ENCODE results near the gene KLK4. TPM values are rescaled to one million over a fixed set of nuclear protein-coding genes. Genes with fewer than 3 reads are reported as not detected.

KLK4 gene
- total RNA-seq, 1 donor from 2014 or later = not detected

DNA sequence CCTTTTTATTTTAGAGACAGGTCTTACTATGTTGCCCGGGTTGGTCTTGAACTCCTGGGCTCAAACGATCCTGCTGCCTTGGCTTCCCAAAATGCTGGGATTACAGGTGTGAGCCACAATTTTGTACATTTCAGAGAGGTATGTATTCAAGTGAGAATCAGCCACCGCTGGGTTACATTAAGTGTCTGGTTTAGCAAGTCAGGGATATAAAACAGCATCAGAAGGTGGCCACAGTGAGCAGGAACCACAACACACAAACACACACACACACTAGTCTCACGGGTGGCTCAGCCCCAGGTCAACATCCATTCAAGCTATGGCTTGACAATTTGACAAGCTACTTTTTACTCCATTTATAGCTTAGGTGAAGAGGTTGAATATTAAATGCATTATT is 21.5 kb upstream of the KLK4 start:
- H3K36me3 ChIP-seq = no peaks in the 10 kb centered on the region
- no peak for DNase-seq
- TF ChIP-seq, protein P1, sequence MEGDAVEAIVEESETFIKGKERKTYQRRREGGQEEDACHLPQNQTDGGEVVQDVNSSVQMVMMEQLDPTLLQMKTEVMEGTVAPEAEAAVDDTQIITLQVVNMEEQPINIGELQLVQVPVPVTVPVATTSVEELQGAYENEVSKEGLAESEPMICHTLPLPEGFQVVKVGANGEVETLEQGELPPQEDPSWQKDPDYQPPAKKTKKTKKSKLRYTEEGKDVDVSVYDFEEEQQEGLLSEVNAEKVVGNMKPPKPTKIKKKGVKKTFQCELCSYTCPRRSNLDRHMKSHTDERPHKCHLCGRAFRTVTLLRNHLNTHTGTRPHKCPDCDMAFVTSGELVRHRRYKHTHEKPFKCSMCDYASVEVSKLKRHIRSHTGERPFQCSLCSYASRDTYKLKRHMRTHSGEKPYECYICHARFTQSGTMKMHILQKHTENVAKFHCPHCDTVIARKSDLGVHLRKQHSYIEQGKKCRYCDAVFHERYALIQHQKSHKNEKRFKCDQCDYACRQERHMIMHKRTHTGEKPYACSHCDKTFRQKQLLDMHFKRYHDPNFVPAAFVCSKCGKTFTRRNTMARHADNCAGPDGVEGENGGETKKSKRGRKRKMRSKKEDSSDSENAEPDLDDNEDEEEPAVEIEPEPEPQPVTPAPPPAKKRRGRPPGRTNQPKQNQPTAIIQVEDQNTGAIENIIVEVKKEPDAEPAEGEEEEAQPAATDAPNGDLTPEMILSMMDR (IDR thresholded peaks at IDR 0.05; ENCODE audit: borderline replicate concordance) = no peak
- intact Hi-C loops (cut with micrococcal nuclease) = no loop called here
- no peak overlapping the region for H3K4me3 ChIP-seq
- no peaks in the 10 kb centered on the region for H3K4me1 ChIP-seq
- no peak overlapping the region for H3K27ac ChIP-seq (replicated peaks)
- H3K9me3 ChIP-seq (replicated peaks) = no peaks in the 10 kb centered on the region
- peaks cover 97% of the 10 kb centered on the region for H3K27me3 ChIP-seq (ENCODE audit: low read depth)

DNA sequence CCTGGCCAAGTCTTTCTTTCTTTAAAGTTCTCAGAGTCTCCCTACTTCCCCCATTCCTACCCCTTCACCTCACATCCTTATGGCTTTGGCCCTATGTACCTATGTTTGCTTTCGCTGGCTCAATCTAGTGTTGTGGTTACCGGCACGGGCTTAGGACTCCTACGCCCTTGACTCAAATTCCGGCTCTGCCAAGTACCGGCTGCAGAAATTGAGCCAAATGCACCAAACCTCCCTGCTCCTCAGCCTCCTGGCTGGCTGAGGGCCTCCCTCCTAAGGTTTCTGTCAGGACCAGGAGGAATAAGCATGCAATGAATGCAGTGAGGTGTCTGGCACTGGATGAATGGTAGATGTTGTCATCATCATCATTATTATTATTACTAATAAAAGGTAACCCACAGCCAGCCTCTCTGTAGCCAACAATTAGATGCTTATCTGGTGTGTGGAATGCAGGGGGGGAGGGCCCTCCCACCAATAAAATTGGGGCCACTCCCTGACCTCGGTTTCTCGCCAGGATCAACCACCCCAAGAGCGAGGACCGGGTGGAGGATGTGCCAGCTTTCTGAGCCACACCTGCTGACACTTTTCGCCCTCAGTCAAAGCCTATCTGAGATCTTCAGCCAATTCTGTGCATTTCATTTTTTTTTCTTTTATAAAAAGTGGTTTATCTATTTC is 21.0 kb upstream of the KLK4 start:
- peaks cover 97% of the 10 kb centered on the region for H3K27me3 ChIP-seq (ENCODE audit: low read depth)
- no peaks in the 10 kb centered on the region for H3K36me3 ChIP-seq
- no peak for DNase-seq
- intact Hi-C loops (cut with micrococcal nuclease) = no loop called here
- no peak overlapping the region for H3K4me3 ChIP-seq
- H3K4me1 ChIP-seq = no peaks in the 10 kb centered on the region
- TF ChIP-seq, protein P1 (IDR thresholded peaks at IDR 0.05; ENCODE audit: borderline replicate concordance) = no peak
- H3K27ac ChIP-seq (replicated peaks) = no peak overlapping the region
- no peaks in the 10 kb centered on the region for H3K9me3 ChIP-seq (replicated peaks)

- intact Hi-C loops (cut with micrococcal nuclease) = no loop called here
These were observed 19.8 kb upstream of the KLK4 start for GRCh38 chr19:50931023-50931422.

GRCh38 chr19:50928831-50929230 is 17.6 kb upstream of the KLK4 start:
- Histone ChIP-seq H3K9me3 (replicated peaks) (no peaks in the 10 kb centered on the region), H3K36me3 (no peaks in the 10 kb centered on the region), H3K4me3 (no peak overlapping the region), H3K27ac (replicated peaks) (no peak overlapping the region), H3K27me3 (ENCODE audit: low read depth) (peaks cover 92% of the 10 kb centered on the region), H3K4me1 (no peaks in the 10 kb centered on the region)
- DNase-seq = no peak
- TF ChIP-seq, protein P1 (IDR thresholded peaks at IDR 0.05; ENCODE audit: borderline replicate concordance) = no peak
- intact Hi-C loops (cut with micrococcal nuclease) = no loop called here

More at GRCh38 chr19:50931023-50931422, 19.8 kb upstream of the KLK4 start:
- H3K9me3 ChIP-seq (replicated peaks) = no peaks in the 10 kb centered on the region
- H3K4me3 ChIP-seq = no peak overlapping the region
- TF ChIP-seq, protein P1 (IDR thresholded peaks at IDR 0.05; ENCODE audit: borderline replicate concordance) = no peak
- H3K27me3 ChIP-seq (ENCODE audit: low read depth) = peaks cover 92% of the 10 kb centered on the region
- no peak for DNase-seq
- H3K4me1 ChIP-seq = no peaks in the 10 kb centered on the region
- no peak overlapping the region for H3K27ac ChIP-seq (replicated peaks)
- H3K36me3 ChIP-seq = no peaks in the 10 kb centered on the region

GRCh38 chr19:50926144-50926543 is 14.9 kb upstream of the KLK4 start:
- intact Hi-C loops (cut with micrococcal nuclease) = no loop called here
- H3K9me3 ChIP-seq (replicated peaks) = no peaks in the 10 kb centered on the region
- H3K4me1 ChIP-seq = peaks cover 6% of the 10 kb centered on the region
- no peak for DNase-seq
- H3K4me3 ChIP-seq = no peak overlapping the region
- H3K27me3 ChIP-seq (ENCODE audit: low read depth) = peaks cover 89% of the 10 kb centered on the region
- no peak overlapping the region for H3K27ac ChIP-seq (replicated peaks)
- TF ChIP-seq, protein P1 (IDR thresholded peaks at IDR 0.05; ENCODE audit: borderline replicate concordance) = no peak
- H3K36me3 ChIP-seq = no peaks in the 10 kb centered on the region

All from left ventricle myocardium inferior (tissue), 1 donor.